Ascending aorta (tissue), 2 donors: ENCODE data around the gene LHX3. TPM values are rescaled to one million over a fixed set of nuclear protein-coding genes. Genes with fewer than 3 reads are reported as not detected.

Experiments used
- DNase-seq, 2 donors: peaks; one replicate each; pipeline ENCODE4 v3.0.0-alpha.2; 2019; ENCODE audit warnings: low spot score in 2 of 2
- H3K27ac ChIP-seq, 2 donors: fragments of 200-600 bp; sonication (generic); one replicate each; pipeline ENCODE4 v1.5.1; 2016 to 2017; ENCODE audit warnings: mild to moderate bottlenecking in 1 of 2
- H3K27me3 ChIP-seq: fragments of 200-600 bp; sonication (generic); one replicate; pipeline ENCODE4 v1.5.1; 2017
- H3K36me3 ChIP-seq, 2 donors: fragments of 200-600 bp; sonication (generic); one replicate each; pipeline ENCODE4 v1.5.1; 2016
- H3K4me1 ChIP-seq, 2 donors: fragments of 200-600 bp; sonication (generic); one replicate each; pipeline ENCODE4 v1.5.1; 2016 to 2017; ENCODE audit warnings: mild to moderate bottlenecking in 1 of 2
- H3K4me3 ChIP-seq, 2 donors: fragments of 200-600 bp; sonication (generic); one replicate each; pipeline ENCODE4 v1.5.1; 2016 to 2017; ENCODE audit warnings: mild to moderate bottlenecking in 1 of 2
- H3K9me3 ChIP-seq, 2 donors: fragments of 200-600 bp; sonication (generic); one replicate each; pipeline ENCODE4 v1.5.1; 2016
- intact Hi-C: fragments of 100-400 bp; cut with DNase I; formaldehyde crosslinking; loops from one replicate; pipeline ENCODE4 v1.15.1; 2023
- total RNA-seq: library from RNA; depleted of rRNA; stranded (reverse); fragments of >200 nt; gene quantifications from one replicate; pipeline ENCODE4 v1.1.0, GENCODE V29; 2016
- TF ChIP-seq, protein P1 (sequence below), 3 experiments: fragments of 200-600 bp in 2 of 3; fragments of 450-650 bp in 1 of 3; sonication (generic) in 2 of 3; IDR thresholded peaks; one replicate each; pipeline ENCODE4 v1.5.1; 2016 to 2019; ENCODE audit warnings: antibody characterized with exemption in 3 of 3, mild to moderate bottlenecking in 1 of 3, moderate library complexity in 1 of 3

The LHX3 gene
- total RNA-seq, 1 donor from 2014 or later: not detected

DNA sequence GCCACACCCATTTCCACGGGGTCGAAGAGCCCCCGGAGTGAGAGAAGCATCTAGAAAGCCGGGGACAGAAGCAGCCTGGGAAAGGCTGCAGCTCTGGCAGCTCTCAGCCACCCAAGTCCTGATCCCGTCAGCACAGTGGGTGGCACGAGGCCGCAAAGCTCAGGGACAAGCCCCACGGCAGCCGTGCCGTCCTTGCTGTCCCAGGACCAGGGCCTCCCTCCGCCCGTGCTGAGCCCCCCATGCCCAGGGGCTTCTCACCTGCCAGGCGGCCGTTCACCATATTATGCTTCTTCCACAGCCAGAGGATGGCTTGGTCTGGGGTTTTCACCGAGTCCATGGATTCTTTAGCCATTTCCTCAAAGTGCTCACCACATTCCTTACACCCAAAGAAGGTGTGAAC is 6.1 kb upstream of the LHX3 start:
- no peak overlapping the region for H3K27ac ChIP-seq
- TF ChIP-seq, protein P1, sequence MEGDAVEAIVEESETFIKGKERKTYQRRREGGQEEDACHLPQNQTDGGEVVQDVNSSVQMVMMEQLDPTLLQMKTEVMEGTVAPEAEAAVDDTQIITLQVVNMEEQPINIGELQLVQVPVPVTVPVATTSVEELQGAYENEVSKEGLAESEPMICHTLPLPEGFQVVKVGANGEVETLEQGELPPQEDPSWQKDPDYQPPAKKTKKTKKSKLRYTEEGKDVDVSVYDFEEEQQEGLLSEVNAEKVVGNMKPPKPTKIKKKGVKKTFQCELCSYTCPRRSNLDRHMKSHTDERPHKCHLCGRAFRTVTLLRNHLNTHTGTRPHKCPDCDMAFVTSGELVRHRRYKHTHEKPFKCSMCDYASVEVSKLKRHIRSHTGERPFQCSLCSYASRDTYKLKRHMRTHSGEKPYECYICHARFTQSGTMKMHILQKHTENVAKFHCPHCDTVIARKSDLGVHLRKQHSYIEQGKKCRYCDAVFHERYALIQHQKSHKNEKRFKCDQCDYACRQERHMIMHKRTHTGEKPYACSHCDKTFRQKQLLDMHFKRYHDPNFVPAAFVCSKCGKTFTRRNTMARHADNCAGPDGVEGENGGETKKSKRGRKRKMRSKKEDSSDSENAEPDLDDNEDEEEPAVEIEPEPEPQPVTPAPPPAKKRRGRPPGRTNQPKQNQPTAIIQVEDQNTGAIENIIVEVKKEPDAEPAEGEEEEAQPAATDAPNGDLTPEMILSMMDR (IDR thresholded peaks at IDR 0.05): no peak
- H3K9me3 ChIP-seq: no peaks in the 10 kb centered on the region
- intact Hi-C loops: no loop called here
- H3K4me1 ChIP-seq: no peaks in the 10 kb centered on the region
- peaks cover 23 to 55% of the 10 kb centered on the region in 2 donors for H3K36me3 ChIP-seq
- H3K27me3 ChIP-seq: no peaks in the 10 kb centered on the region
- no peak for DNase-seq
- H3K4me3 ChIP-seq: no peak overlapping the region

DNA sequence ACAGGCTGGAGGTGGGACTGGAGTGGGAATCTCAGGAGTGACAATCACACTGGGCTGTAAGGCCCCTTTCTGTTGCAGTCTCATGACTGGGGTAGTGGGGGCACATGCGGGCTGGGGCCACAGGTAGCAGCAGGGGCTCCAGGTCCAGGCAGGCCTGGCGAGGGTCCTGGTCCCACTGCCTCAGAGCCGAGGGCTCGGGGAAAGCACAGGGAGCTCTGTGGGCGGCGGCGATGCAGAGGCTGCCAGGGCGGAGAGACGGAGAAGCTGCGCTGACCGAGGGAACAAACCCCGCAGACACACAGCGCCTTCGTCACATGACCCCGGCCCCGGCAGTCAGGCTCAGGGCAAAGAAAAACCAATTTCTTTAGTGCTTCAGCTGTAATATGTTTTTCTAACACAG is 5.3 kb upstream of the LHX3 start:
- Histone ChIP-seq H3K27ac (no peak overlapping the region), H3K4me1 (no peaks in the 10 kb centered on the region), H3K4me3 (no peak overlapping the region), H3K9me3 (no peaks in the 10 kb centered on the region), H3K36me3 (peaks cover 23 to 50% of the 10 kb centered on the region in 2 donors), H3K27me3 (peaks cover 3% of the 10 kb centered on the region)
- TF ChIP-seq, protein P1 (IDR thresholded peaks at IDR 0.05): no peak
- intact Hi-C loops: no loop called here
- DNase-seq: no peak

DNA sequence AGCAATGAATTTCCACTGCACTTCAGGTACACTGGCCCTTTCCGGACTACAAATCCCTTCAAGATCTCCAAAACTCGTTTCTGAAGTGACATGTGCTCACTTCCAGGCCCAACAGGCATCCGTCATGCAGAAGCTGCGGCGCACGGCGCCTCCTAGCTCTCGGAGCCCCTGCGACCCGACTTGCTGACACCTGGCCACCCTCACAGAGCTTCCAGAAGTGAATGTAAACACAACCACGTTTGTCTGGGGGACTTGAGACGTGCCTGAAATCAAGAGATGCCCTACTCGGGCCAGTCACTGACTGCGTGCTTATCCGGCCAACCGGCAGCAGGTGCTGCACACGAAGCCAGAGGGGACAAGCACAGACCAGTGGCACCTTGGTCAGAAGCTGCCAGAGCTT is 4.9 kb upstream of the LHX3 start:
- Histone ChIP-seq H3K4me1 (no peaks in the 10 kb centered on the region), H3K36me3 (peaks cover 20 to 45% of the 10 kb centered on the region in 2 donors), H3K27ac (no peak overlapping the region), H3K27me3 (peaks cover 8% of the 10 kb centered on the region), H3K4me3 (no peak overlapping the region), H3K9me3 (no peaks in the 10 kb centered on the region)
- TF ChIP-seq, protein P1 (IDR thresholded peaks at IDR 0.05): no peak
- intact Hi-C loops: no loop called here
- no peak for DNase-seq

GRCh38 chr9:136209232-136209631 is 4.3 kb upstream of the LHX3 start:
- TF ChIP-seq, protein P1 (IDR thresholded peaks at IDR 0.05): no peak
- Histone ChIP-seq H3K4me3 (no peak overlapping the region), H3K36me3 (peaks cover 14 to 40% of the 10 kb centered on the region in 2 donors), H3K4me1 (no peaks in the 10 kb centered on the region), H3K27ac (no peak overlapping the region), H3K9me3 (no peaks in the 10 kb centered on the region), H3K27me3 (peaks cover 12% of the 10 kb centered on the region)
- no peak for DNase-seq
- intact Hi-C loops: no loop called here

GRCh38 chr9:136208675-136209074 is 3.7 kb upstream of the LHX3 start:
- Histone ChIP-seq H3K9me3 (no peaks in the 10 kb centered on the region), H3K27ac (no peak overlapping the region), H3K36me3 (peaks cover 11 to 34% of the 10 kb centered on the region in 2 donors), H3K4me1 (no peaks in the 10 kb centered on the region), H3K4me3 (no peak overlapping the region), H3K27me3 (peaks cover 13% of the 10 kb centered on the region)
- no peak for DNase-seq
- intact Hi-C loops: no loop called here
- TF ChIP-seq, protein P1 (IDR thresholded peaks at IDR 0.05): no peak

- Histone ChIP-seq H3K4me3 (no peak overlapping the region), H3K9me3 (no peaks in the 10 kb centered on the region), H3K27ac (no peak overlapping the region), H3K4me1 (no peaks in the 10 kb centered on the region), H3K27me3 (peaks cover 16% of the 10 kb centered on the region), H3K36me3 (peaks cover 8 to 24% of the 10 kb centered on the region in 2 donors)
- no peak for DNase-seq
- TF ChIP-seq, protein P1 (IDR thresholded peaks at IDR 0.05): no peak
- intact Hi-C loops: no loop called here
Measured at GRCh38 chr9:136207616-136208015, 2.7 kb upstream of the LHX3 start.
